UCSD-AML1 (cell line): Measurements from ENCODE around the gene GPRIN2.
"Not testable (repeated sequence)": the region's sequence is repeated elsewhere in the genome, so short reads cannot be mapped to it uniquely, and the experiment has no call there.

Experiments used
- DNase-seq: peaks from one replicate; lab custom pipeline; 2025; ENCODE audit not compliant: unreplicated experiment; lab: John Stamatoyannopoulos, UW

The GPRIN2 gene

DNA sequence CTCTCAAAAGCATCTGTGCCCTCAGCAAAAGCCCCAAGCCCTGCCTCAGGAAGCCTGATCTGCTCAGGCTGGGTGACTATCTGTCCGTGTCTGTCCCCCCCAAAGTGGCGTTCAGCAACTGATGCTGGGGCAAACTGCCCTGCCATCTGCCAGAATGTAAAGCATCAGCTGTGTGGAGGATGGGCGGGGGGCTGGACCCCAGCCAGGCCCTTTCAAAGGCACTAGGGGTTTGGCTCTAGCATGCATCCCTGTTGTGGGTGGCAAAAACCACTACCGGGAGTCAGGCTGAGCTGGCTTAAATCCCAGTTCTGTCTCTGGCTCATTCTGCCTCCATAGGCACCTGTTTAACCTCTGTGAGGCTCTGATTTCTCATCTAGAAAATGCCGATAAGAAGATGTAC is 35.5 kb downstream of the GPRIN2 start:
- no peak for DNase-seq

DNA sequence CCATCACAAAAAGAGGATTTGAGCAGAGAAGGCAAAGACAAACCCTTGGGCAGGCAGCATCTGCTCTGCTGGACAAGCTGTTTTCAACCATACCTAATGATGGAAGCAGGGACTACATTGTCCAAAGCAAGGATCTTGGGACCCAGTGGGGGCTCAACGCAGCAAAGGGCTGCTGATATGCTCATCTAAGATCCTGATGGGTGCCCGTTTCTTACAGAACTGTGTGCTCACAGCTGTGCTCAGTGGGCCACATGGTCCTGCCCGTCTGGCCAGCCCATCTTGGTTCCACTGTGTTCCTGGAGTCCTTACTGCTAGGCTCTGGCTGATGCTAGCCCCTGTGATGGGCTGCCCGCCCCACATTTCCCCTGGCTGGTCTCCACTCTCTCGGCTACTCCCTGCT is 36.1 kb downstream of the GPRIN2 start:
- no peak for DNase-seq

DNA sequence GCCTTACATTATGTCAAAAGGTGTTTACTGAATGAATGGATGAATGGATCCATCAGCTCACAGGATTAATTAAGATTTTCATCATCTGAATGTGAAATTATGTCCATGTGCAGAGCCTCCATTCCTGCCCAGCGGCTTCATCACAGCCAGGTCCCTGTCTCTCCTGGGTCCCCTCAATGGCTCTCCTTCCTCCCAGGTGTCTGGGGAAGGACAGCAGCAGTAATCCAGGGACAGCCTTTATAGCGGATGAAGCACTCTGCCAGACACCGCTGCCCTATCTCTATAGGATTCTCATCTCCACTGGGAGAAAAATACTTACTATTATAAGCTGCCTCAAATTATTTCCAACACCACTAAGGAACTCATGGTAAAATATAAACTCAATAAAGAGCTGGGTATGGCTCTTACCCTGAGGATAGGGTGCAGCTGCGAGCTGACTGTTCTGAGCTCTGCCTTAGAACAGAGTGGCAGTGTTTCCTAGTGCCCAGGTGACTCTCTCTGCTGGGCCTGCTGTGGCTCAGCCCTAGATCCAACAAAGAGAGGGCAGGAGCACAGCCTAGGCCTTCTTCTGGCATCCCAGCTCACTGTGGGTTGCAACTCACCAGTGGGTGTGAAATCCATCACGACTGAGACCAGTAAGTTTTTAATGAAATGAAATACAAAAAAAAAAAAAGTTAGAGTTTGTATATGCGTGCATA is 38.3 kb downstream of the GPRIN2 start:
- DNase-seq: no peak

DNA sequence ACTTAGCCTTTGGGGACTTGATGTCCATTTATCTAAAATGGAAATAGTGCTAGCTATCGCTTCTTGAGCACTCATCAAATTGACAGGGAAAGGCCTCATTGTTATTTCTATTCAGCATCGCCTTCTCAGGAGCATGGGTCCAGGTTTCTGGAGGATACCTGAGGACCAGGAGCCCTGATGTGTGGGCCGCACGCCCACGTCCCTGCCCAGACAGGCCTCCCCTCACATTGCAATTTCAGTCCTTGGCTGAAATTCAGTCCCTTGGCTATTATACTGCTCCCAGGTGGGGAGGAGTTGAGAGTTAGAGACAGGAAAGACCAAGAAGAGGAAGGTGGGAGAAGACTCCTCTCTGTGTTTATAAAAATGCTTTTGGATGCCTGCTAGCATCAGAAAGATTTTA is 38.9 kb downstream of the GPRIN2 start:
- no peak for DNase-seq

DNA sequence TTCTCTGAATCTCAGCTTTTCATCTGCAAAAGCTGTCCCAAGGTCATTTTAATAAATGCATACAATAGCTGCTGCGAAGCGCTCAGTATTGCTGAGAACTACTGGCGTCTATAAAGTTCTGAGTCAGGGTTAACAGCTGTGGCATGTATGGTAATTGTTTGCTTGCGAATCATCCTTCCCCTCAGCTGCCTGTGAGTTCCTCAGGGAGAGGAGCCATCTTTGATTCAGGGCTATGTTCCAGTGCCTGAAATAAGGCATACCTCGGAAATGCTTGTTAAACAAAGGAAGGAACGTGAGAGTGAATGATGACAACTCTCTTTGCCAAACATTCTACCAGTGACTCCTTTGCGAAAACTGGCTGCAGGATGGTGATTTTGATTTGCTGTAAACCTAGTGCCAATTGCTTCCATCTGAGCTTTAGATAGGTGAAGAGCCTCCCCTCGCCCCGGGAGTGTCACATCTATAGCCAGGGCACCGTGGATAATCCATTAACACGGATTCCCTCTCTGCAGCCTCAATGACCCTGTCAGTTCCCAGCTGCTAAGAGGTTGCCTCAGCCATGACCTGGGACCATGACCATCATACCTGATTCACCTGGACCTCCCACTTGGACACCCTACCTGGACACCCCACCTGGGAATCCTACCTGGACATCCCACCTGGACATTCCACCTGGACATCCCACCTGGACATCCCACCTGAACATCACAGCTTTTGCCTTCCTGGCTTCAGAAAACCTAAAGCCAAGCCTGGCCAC is 39.6 kb downstream of the GPRIN2 start:
- DNase-seq: no peak

DNA sequence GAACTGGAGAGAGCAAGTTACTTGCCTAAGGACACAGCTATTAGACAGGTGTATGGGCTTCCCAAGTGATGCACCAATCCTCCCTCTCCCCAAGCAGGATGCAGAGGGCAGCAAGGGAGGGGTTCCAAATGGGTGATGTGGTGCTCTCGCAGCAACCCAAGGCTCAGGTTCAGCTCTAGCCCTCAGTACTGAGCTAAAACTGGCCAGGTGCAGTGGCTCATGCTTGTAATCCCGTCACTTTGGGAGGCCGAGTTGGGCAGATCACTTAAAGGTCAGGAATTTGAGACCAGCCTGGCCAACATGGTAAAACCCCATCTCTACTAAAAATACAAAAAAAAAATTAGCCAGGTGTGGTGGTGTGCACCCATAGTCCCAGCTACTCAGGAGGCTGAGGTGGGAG is 40.7 kb downstream of the GPRIN2 start:
- DNase-seq: no peak

DNA sequence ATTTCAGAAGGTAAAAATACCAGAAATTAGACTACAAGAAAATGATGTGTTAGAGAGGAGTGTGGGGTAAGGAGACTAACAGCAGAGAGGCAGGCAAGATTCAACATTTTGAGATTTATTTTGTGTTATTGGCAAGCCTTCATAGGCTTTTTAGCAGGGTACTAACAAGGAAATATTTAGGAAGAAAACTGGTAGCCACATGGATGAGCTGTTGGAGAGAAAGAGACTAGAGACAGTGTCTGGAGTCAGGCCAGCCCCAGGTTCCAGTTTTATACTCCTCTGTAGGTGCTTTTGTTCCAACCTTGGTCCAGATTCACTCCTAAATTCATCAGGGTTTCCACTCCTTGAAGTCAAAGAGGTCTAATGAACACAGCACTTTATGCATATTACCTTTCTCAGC is 41.1 kb downstream of the GPRIN2 start:
- no peak for DNase-seq

DNA sequence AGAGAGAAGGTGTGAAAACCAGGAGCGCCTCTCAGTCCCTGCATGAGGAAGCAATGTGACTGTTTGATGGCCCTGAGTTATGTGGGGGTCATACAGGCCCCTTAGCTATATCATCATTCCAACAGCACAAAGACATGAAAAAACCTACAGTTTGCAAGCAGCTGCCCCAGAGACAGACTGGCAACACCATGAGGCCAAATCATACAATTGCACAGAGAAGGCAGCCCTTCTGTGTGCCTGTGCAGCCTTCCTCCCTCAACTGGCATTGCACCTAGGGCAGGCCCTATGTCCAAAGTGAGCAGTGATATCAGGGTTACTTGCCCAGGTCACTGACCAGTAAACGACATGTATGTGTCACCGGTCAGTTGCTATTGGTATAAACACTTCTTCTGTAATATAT is 41.6 kb downstream of the GPRIN2 start:
- DNase-seq: no peak

DNA sequence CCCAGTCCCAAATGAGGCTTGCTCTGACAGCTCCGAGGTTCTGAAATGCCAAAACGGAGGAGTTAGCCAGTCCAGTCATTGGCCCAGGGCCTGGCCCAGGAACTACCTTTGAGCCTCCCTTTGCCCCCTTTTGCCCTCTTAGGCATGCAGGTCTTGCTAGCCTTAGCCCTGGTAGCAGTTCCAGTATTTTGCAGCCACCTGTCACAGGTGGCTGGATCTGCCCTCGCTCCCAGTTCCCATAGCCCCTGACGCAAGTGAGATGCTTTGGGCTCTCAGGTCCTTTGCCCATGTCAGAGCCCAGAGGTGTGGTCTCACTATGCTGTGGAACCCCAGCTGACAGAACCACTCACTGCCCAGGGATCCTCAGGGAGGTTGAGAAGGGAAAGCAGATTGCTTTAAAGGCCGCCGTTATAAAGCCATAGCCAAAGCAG is 42.0 kb downstream of the GPRIN2 start:
- DNase-seq: no peak

DNA sequence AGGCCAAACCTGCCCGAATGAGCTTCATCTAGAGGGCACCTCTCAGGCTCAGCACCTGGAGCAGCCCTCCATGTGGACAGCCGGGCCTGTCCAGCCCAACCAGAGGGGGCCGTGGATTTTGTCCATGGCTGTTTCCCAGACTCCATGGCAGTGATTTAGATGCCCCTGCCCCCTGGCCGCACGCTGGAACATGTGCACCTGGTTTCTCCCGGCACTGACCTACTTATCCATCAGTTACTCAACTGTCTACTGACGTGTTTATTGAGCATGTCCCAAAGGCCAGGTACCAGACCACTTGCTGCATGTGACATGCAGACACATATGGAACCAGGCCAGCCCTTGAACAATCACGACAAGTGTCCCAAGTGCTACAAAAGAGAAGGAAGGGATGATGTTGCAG is 43.1 kb downstream of the GPRIN2 start:
- not testable (repeated sequence) for DNase-seq

DNA sequence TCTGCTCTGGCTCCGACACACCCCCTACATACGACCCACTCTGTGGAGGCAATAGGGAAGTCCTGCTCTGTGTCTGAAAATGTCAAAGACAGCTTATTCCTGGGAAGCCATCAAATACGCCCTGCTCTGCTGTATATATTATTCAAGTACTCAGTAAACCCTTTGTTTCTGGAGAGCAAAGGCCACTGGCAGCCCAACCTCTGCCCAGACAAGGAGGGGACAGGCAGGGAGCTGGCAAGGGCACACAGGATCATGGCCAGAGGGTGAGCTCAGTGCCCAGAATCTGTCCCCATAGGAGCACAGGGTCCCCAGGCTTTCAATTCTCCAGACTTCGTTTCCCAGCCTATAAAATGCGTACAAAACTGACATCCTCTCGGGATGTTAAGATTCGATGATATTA is 43.7 kb downstream of the GPRIN2 start:
- DNase-seq: not testable (repeated sequence)

DNA sequence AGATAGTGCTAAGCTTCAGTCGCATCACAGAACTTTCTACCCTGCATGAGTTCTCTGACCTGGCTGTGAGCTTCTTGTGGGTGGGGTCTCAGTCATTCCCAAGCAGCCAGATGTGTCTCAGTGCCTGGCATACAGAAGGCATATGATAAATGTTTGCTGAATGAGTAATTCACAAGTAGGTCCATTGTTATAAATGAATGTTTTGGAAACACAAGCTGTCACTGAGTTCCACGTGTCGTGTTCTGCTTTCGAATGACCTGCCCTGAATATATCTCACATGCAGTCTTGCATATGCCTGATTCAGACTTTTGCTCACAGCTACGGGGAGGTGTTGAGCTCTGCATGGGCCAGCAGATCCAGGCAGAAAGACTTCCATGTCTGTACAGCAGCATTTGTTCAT is 44.5 kb downstream of the GPRIN2 start:
- not testable (repeated sequence) for DNase-seq
